Osteocyte (in vitro differentiated cells): ENCODE data around the gene OGFOD3. TPM values are rescaled to one million over a fixed set of nuclear protein-coding genes. Genes with fewer than 3 reads are reported as not detected.
A peak's percentile ranks its signal among the peaks of the same experiment; 100 is the strongest.

Experiments used
- DNase-seq: peaks from one replicate; pipeline ENCODE4 v3.0.0; 2021; ENCODE audit warnings: mixed read lengths; ENCODE audit not compliant: unreplicated experiment; ENCODE audit errors: extremely low spot score
- H3K27ac Mint-ChIP-seq: one replicate; pipeline ENCODE4 v1.8.0; 2021; ENCODE audit warnings: mild to moderate bottlenecking, mixed read lengths; ENCODE audit not compliant: unreplicated experiment
- H3K27me3 Mint-ChIP-seq: one replicate; pipeline ENCODE4 v1.8.0; 2021; ENCODE audit warnings: mixed read lengths; ENCODE audit not compliant: unreplicated experiment
- H3K36me3 Mint-ChIP-seq: one replicate; pipeline ENCODE4 v1.8.0; 2021; ENCODE audit warnings: mixed read lengths; ENCODE audit not compliant: unreplicated experiment
- H3K4me1 Mint-ChIP-seq: one replicate; pipeline ENCODE4 v1.8.0; 2021; ENCODE audit warnings: mixed read lengths; ENCODE audit not compliant: unreplicated experiment
- H3K4me3 Mint-ChIP-seq: one replicate; pipeline ENCODE4 v1.8.0; 2021; ENCODE audit warnings: mild to moderate bottlenecking, moderate library complexity, mixed read lengths; ENCODE audit not compliant: unreplicated experiment
- H3K9me3 Mint-ChIP-seq: one replicate; pipeline ENCODE4 v1.8.0; 2021; ENCODE audit warnings: mixed read lengths; ENCODE audit not compliant: unreplicated experiment
- CTCF ChIP-seq: fragments of 200-600 bp; sonication (generic); IDR thresholded peaks from 2 replicates; pipeline ENCODE4 v1.5.0; 2021; ENCODE audit warnings: antibody characterized with exemption, mild to moderate bottlenecking, moderate library complexity
- total RNA-seq: library from RNA; stranded (reverse); gene quantifications from 2 replicates; pipeline ENCODE4 v1.2.1, GENCODE V29; 2021

OGFOD3 gene
- total RNA-seq, 1 donor from 2014 or later: 32.8 TPM

- H3K9me3 Mint-ChIP-seq: no peaks in the 10 kb centered on the region
- no peak overlapping the region for H3K27ac Mint-ChIP-seq
- no peak overlapping the region for H3K4me3 Mint-ChIP-seq
- no peaks in the 10 kb centered on the region for H3K27me3 Mint-ChIP-seq
- H3K4me1 Mint-ChIP-seq: no peaks in the 10 kb centered on the region
- DNase-seq: no peak
- peaks cover 2% of the 10 kb centered on the region for H3K36me3 Mint-ChIP-seq
- no peak for TF ChIP-seq CTCF
Observed at GRCh38 chr17:82429824-82430223, 11.4 kb upstream of the OGFOD3 start.

GRCh38 chr17:82428546-82428945 is 10.2 kb upstream of the OGFOD3 start:
- Mint-ChIP-seq H3K4me3 (no peak overlapping the region), H3K27ac (no peak overlapping the region), H3K4me1 (no peaks in the 10 kb centered on the region), H3K36me3 (no peaks in the 10 kb centered on the region), H3K27me3 (no peaks in the 10 kb centered on the region), H3K9me3 (no peaks in the 10 kb centered on the region)
- DNase-seq: no peak
- TF ChIP-seq CTCF: no peak

- DNase-seq: no peak
- Mint-ChIP-seq H3K4me1 (no peaks in the 10 kb centered on the region), H3K9me3 (no peaks in the 10 kb centered on the region), H3K27ac (no peak overlapping the region), H3K27me3 (no peaks in the 10 kb centered on the region), H3K4me3 (no peak overlapping the region), H3K36me3 (peaks cover 13% of the 10 kb centered on the region)
- no peak for TF ChIP-seq CTCF
Observed at GRCh38 chr17:82424863-82425159, 6.4 kb upstream of the OGFOD3 start.

GRCh38 chr17:82424001-82424862 is 5.8 kb upstream of the OGFOD3 start:
- H3K27ac Mint-ChIP-seq: no peak overlapping the region
- H3K36me3 Mint-ChIP-seq: peaks cover 13% of the 10 kb centered on the region
- H3K27me3 Mint-ChIP-seq: no peaks in the 10 kb centered on the region
- no peaks in the 10 kb centered on the region for H3K9me3 Mint-ChIP-seq
- H3K4me3 Mint-ChIP-seq: no peak overlapping the region
- H3K4me1 Mint-ChIP-seq: peaks cover 4% of the 10 kb centered on the region
- peak; percentile 49 for TF ChIP-seq CTCF
- DNase-seq: no peak

GRCh38 chr17:82419540-82419939 is 1.2 kb upstream of the OGFOD3 start:
- Mint-ChIP-seq H3K27ac (no peak overlapping the region), H3K27me3 (no peaks in the 10 kb centered on the region), H3K4me3 (peak overlapping the region; percentile 80), H3K9me3 (no peaks in the 10 kb centered on the region), H3K4me1 (peaks cover 18% of the 10 kb centered on the region), H3K36me3 (peaks cover 13% of the 10 kb centered on the region)
- no peak for DNase-seq
- no peak for TF ChIP-seq CTCF
